Left kidney (tissue), 2 donors: ENCODE results near the gene UBL3. TPM values are rescaled to one million over a fixed set of nuclear protein-coding genes. Genes with fewer than 3 reads are reported as not detected.

ENCODE experiments used
- DNase-seq: peaks from one replicate; pipeline ENCODE4 v3.0.0-alpha.2; 2013
- polyA plus RNA-seq: library from polyadenylated mRNA; unstranded; fragments of 120-200 nt; gene quantifications from one replicate; pipeline ENCODE4 v1.2.1, GENCODE V29; 2013; ENCODE audit not compliant: insufficient read length

The UBL3 gene
- polyA plus RNA-seq, 1 donor, result 39.2 TPM

GRCh38 chr13:29760544-29760943 lies 89.9 kb downstream of the UBL3 start:
- DNase-seq, result no peak

- DNase-seq, result no peak
Observed at GRCh38 chr13:29758531-29759114, 91.8 kb downstream of the UBL3 start.

GRCh38 chr13:29756506-29756905 lies 93.9 kb downstream of the UBL3 start:
- DNase-seq, result no peak

GRCh38 chr13:29754473-29754806 lies 96.0 kb downstream of the UBL3 start:
- no peak for DNase-seq

- no peak for DNase-seq
Observed at GRCh38 chr13:29753618-29754472, 96.6 kb downstream of the UBL3 start.

- DNase-seq, result no peak
Observed at GRCh38 chr13:29752175-29752574, 98.2 kb downstream of the UBL3 start.

GRCh38 chr13:29750183-29750530 lies 100.3 kb downstream of the UBL3 start:
- DNase-seq, result no peak

- no peak for DNase-seq
Observed at GRCh38 chr13:29749401-29750182, 100.8 kb downstream of the UBL3 start.

- DNase-seq, result no peak
Observed at GRCh38 chr13:29748097-29748496, 102.3 kb downstream of the UBL3 start.

- DNase-seq, result no peak
Observed at GRCh38 chr13:29746148-29746677, 104.2 kb downstream of the UBL3 start.

- DNase-seq, result no peak
Observed at GRCh38 chr13:29745704-29746103, 104.7 kb downstream of the UBL3 start.

- peak; percentile 25 for DNase-seq
Observed at GRCh38 chr13:29743201-29743786, 107.1 kb downstream of the UBL3 start.

- DNase-seq, result no peak
Observed at GRCh38 chr13:29740961-29741360, 109.5 kb downstream of the UBL3 start.

GRCh38 chr13:29737061-29737460 lies 113.4 kb downstream of the UBL3 start:
- DNase-seq, result no peak

GRCh38 chr13:29733147-29733611 lies 117.2 kb downstream of the UBL3 start:
- DNase-seq, result no peak

- no peak for DNase-seq
Observed at GRCh38 chr13:29730253-29730652, 120.2 kb downstream of the UBL3 start.

GRCh38 chr13:29722415-29722814 lies 128.0 kb downstream of the UBL3 start:
- DNase-seq, result no peak

GRCh38 chr13:29721766-29722165 lies 128.7 kb downstream of the UBL3 start:
- DNase-seq, result no peak

- no peak for DNase-seq
Observed at GRCh38 chr13:29718694-29719093, 131.7 kb downstream of the UBL3 start.

- no peak for DNase-seq
Observed at GRCh38 chr13:29716493-29716892, 133.9 kb downstream of the UBL3 start.
